ENCODE data around the gene SGIP1.

DNA sequence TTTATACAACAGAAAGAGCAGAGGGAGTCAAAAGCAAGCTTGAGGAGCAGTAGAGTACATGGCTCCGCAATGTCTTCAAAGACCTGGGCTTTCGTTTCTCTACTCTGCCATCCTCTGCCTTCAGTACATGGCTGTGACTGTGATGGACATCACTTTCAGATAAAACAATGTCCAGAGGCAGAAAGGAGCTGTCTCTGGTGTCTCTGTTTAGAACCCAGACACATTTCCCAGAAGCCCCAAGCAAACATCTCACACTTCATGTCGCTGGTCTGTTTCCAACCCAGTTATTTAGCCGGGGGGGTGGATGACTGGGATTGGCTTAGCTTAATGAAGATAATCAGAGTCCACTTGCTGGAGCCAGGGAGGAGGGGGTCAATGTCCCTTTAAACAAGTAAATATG, 25.6 kb downstream of the SGIP1 start:
- TF ChIP-seq, protein P1, sequence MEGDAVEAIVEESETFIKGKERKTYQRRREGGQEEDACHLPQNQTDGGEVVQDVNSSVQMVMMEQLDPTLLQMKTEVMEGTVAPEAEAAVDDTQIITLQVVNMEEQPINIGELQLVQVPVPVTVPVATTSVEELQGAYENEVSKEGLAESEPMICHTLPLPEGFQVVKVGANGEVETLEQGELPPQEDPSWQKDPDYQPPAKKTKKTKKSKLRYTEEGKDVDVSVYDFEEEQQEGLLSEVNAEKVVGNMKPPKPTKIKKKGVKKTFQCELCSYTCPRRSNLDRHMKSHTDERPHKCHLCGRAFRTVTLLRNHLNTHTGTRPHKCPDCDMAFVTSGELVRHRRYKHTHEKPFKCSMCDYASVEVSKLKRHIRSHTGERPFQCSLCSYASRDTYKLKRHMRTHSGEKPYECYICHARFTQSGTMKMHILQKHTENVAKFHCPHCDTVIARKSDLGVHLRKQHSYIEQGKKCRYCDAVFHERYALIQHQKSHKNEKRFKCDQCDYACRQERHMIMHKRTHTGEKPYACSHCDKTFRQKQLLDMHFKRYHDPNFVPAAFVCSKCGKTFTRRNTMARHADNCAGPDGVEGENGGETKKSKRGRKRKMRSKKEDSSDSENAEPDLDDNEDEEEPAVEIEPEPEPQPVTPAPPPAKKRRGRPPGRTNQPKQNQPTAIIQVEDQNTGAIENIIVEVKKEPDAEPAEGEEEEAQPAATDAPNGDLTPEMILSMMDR (IDR thresholded peaks at IDR 0.05) = no peak
- TF ChIP-seq POLR2A (IDR thresholded peaks at IDR 0.05) = no peak
